Measurements from ENCODE around the gene NUDT19. TPM values are rescaled to one million over a fixed set of nuclear protein-coding genes. Genes with fewer than 3 reads are reported as not detected.
"Not testable (repeated sequence)": the region's sequence is repeated elsewhere in the genome, so short reads cannot be mapped to it uniquely, and the experiment has no call there.

The NUDT19 gene
- total and polyA plus RNA-seq, 2 donors from 2014 or later: 8.8 to 11.7 TPM

- H3K9ac ChIP-seq (ENCODE audit: low read length in 3 of 3): no peak overlapping the region
- H3K36me3 ChIP-seq (ENCODE audit: control insufficient read depth in 2 of 3, insufficient read depth in 3 of 3, low read length in 3 of 3): peaks cover 0 to 4% (median 0%) of the 10 kb centered on the region in 3 donors
- no peak overlapping the region for H3K27ac ChIP-seq (ENCODE audit: low read depth in 2 of 2, low read length in 2 of 2)
- no peaks in the 10 kb centered on the region for H3K4me1 ChIP-seq (ENCODE audit: control insufficient read depth in 2 of 3, insufficient read depth in 2 of 3, low read depth in 1 of 3, low read length in 3 of 3)
- FAIRE-seq (no peak), DNase-seq (no peak)
- no peak for TF ChIP-seq CTCF (IDR thresholded peaks at IDR 0.05; ENCODE audit: borderline replicate concordance, extremely low read depth, insufficient read depth)
- intact Hi-C loops (cut with DNase I): no loop called here
- H3K4me3 ChIP-seq (ENCODE audit: low read length in 3 of 3): no peak overlapping the region
- H3K27me3 ChIP-seq (ENCODE audit: control insufficient read depth, insufficient read depth, low read length): no peaks in the 10 kb centered on the region
- H3K9me3 ChIP-seq (ENCODE audit: control insufficient read depth in 2 of 3, insufficient read depth in 1 of 3, low read length in 3 of 3): no peaks in the 10 kb centered on the region
Observed at GRCh38 chr19:32709032-32709431, 17.4 kb downstream of the NUDT19 start.

GRCh38 chr19:32711747-32712146 is 20.1 kb downstream of the NUDT19 start:
- Histone ChIP-seq H3K27me3 (ENCODE audit: control insufficient read depth, insufficient read depth, low read length) (no peaks in the 10 kb centered on the region), H3K27ac (ENCODE audit: low read depth in 2 of 2, low read length in 2 of 2) (no peak overlapping the region), H3K4me3 (ENCODE audit: low read length in 3 of 3) (no peak overlapping the region), H3K36me3 (ENCODE audit: control insufficient read depth in 2 of 3, insufficient read depth in 3 of 3, low read length in 3 of 3) (peaks cover 0 to 4% (median 0%) of the 10 kb centered on the region in 3 donors), H3K9me3 (ENCODE audit: control insufficient read depth in 2 of 3, insufficient read depth in 1 of 3, low read length in 3 of 3) (no peaks in the 10 kb centered on the region), H3K9ac (ENCODE audit: low read length in 3 of 3) (no peak overlapping the region), H3K4me1 (ENCODE audit: control insufficient read depth in 2 of 3, insufficient read depth in 2 of 3, low read depth in 1 of 3, low read length in 3 of 3) (no peaks in the 10 kb centered on the region)
- no peak for TF ChIP-seq CTCF (IDR thresholded peaks at IDR 0.05; ENCODE audit: borderline replicate concordance, extremely low read depth, insufficient read depth)
- no peak for FAIRE-seq
- no peak for DNase-seq
- intact Hi-C loops (cut with DNase I): no loop called here

DNA sequence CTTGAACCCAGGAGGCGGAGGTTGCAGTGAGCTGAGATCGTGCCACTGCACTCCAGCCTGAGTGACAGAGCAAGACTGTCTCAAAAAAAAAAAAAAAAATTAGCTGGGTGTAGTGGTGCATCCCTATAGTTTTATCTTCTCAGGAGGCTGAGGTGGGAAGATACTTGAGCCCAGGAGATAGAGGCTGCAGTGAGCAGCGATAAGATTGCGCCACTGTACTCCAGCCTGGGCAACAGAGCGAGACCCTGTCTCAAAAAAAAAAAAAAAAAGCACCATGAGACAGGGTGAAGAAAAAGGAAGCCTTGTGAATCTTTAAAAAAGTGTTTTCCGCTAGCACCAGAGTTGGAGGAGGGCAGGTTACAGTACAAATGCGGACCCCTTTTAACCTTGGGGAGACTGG is 24.6 kb downstream of the NUDT19 start:
- H3K4me3 ChIP-seq (ENCODE audit: low read length in 3 of 3); H3K4me1 ChIP-seq (ENCODE audit: control insufficient read depth in 2 of 3, insufficient read depth in 2 of 3, low read depth in 1 of 3, low read length in 3 of 3); H3K27ac ChIP-seq (ENCODE audit: low read depth in 2 of 2, low read length in 2 of 2); H3K9me3 ChIP-seq (ENCODE audit: control insufficient read depth in 2 of 3, insufficient read depth in 1 of 3, low read length in 3 of 3); H3K27me3 ChIP-seq (ENCODE audit: control insufficient read depth, insufficient read depth, low read length); H3K9ac ChIP-seq (ENCODE audit: low read length in 3 of 3); DNase-seq; FAIRE-seq; H3K36me3 ChIP-seq (ENCODE audit: control insufficient read depth in 2 of 3, insufficient read depth in 3 of 3, low read length in 3 of 3); intact Hi-C loops (cut with DNase I): not testable (repeated sequence)

DNA sequence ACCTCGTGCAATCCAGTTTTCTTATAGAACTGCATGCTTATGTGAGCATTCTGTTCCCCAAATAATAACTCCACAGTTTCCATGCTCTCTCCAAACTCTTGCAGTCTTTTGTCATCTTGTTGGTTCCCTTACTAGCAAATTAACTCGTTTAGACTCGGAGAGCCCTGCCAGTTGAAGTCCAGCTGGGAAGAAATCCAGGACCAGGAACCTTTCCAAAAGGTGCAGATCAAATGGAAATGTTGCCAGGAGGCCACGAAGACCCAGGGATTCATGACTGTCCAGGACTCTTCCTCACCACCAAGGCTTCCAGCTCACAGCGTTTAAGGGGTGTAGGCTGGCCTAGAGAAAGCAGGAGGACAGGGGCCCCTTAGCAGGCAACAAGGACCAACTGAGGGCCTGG is 25.9 kb downstream of the NUDT19 start:
- FAIRE-seq (no peak), DNase-seq (no peak)

More for the DNA sequence above, 25.9 kb downstream of the NUDT19 start:
- Histone ChIP-seq H3K4me1 (ENCODE audit: control insufficient read depth in 2 of 3, insufficient read depth in 2 of 3, low read depth in 1 of 3, low read length in 3 of 3) (no peaks in the 10 kb centered on the region), H3K36me3 (ENCODE audit: control insufficient read depth in 2 of 3, insufficient read depth in 3 of 3, low read length in 3 of 3) (no peaks in the 10 kb centered on the region), H3K27me3 (ENCODE audit: control insufficient read depth, insufficient read depth, low read length) (no peaks in the 10 kb centered on the region), H3K4me3 (ENCODE audit: low read length in 3 of 3) (no peak overlapping the region), H3K27ac (ENCODE audit: low read depth in 2 of 2, low read length in 2 of 2) (no peak overlapping the region), H3K9me3 (ENCODE audit: control insufficient read depth in 2 of 3, insufficient read depth in 1 of 3, low read length in 3 of 3) (no peaks in the 10 kb centered on the region), H3K9ac (ENCODE audit: low read length in 3 of 3) (no peak overlapping the region)
- intact Hi-C loops (cut with DNase I): no loop called here
- TF ChIP-seq CTCF (IDR thresholded peaks at IDR 0.05; ENCODE audit: borderline replicate concordance, extremely low read depth, insufficient read depth): no peak
